HL-60 (cell line): ENCODE data around the gene ABI3BP.

Source experiments
- DNase-seq, 2 experiments: peaks; one replicate each; pipeline ENCODE4 v3.0.0-alpha.2; 2010 to 2020; ENCODE audit warnings: low read depth in 1 of 2, low spot score in 1 of 2
- H3K27ac ChIP-seq: fragments of 250-450 bp; sonication (Bioruptor Pico); replicated peaks from 2 replicates; pipeline ENCODE4 v1.5.1; 2020; ENCODE audit warnings: mild to moderate bottlenecking, moderate library complexity
- H3K27me3 ChIP-seq: fragments of 250-450 bp; sonication (Bioruptor Pico); 2 replicates; pipeline ENCODE4 v1.5.1; 2021; ENCODE audit warnings: mild to moderate bottlenecking, moderate library complexity; ENCODE audit not compliant: insufficient read depth, poor library complexity, severe bottlenecking
- H3K4me3 ChIP-seq: replicated peaks from 2 replicates; pipeline ENCODE4 v1.5.1; 2011; ENCODE audit warnings: mild to moderate bottlenecking, control low read depth, low read length; ENCODE audit not compliant: insufficient read depth
- GABPA ChIP-seq: IDR thresholded peaks from 2 replicates; pipeline ENCODE4 v1.6.1; 2012; ENCODE audit warnings: low read depth
- POLR2AphosphoS5 ChIP-seq: IDR thresholded peaks from 2 replicates; pipeline ENCODE4 v1.6.1; 2012; ENCODE audit warnings: low read depth
- REST ChIP-seq: IDR thresholded peaks from 2 replicates; pipeline ENCODE4 v1.6.1; 2012; ENCODE audit warnings: low read depth; ENCODE audit not compliant: insufficient replicate concordance
- SPI1 ChIP-seq: IDR thresholded peaks from 2 replicates; pipeline ENCODE4 v1.6.1; 2012; ENCODE audit warnings: low read depth, mild to moderate bottlenecking, borderline replicate concordance
- TF ChIP-seq, protein P1 (sequence below): IDR thresholded peaks from one replicate; pipeline ENCODE4 v1.5.1; 2011; ENCODE audit warnings: low read length, control low read depth, inconsistent platforms; ENCODE audit not compliant: insufficient read depth

The ABI3BP gene

GRCh38 chr3:100708644-100708988 lies 284.6 kb downstream of the ABI3BP start:
- TF ChIP-seq, protein P1, sequence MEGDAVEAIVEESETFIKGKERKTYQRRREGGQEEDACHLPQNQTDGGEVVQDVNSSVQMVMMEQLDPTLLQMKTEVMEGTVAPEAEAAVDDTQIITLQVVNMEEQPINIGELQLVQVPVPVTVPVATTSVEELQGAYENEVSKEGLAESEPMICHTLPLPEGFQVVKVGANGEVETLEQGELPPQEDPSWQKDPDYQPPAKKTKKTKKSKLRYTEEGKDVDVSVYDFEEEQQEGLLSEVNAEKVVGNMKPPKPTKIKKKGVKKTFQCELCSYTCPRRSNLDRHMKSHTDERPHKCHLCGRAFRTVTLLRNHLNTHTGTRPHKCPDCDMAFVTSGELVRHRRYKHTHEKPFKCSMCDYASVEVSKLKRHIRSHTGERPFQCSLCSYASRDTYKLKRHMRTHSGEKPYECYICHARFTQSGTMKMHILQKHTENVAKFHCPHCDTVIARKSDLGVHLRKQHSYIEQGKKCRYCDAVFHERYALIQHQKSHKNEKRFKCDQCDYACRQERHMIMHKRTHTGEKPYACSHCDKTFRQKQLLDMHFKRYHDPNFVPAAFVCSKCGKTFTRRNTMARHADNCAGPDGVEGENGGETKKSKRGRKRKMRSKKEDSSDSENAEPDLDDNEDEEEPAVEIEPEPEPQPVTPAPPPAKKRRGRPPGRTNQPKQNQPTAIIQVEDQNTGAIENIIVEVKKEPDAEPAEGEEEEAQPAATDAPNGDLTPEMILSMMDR, result no peak
- TF ChIP-seq POLR2AphosphoS5, result no peak
- no peak for TF ChIP-seq SPI1
- Histone ChIP-seq H3K27ac (peak overlapping the region; percentile 84), H3K27me3 (no peaks in the 10 kb centered on the region), H3K4me3 (peak overlapping the region; percentile 34)
- no peak for DNase-seq

- H3K27me3 ChIP-seq, result no peaks in the 10 kb centered on the region
- H3K4me3 ChIP-seq, result no peak overlapping the region
- DNase-seq, result no peak
- no peak for TF ChIP-seq GABPA
- TF ChIP-seq SPI1, result no peak
- TF ChIP-seq POLR2AphosphoS5, result no peak
- TF ChIP-seq, protein P1, result no peak
- TF ChIP-seq REST, result no peak
- H3K27ac ChIP-seq, result no peak overlapping the region
These were observed 286.9 kb downstream of the ABI3BP start for GRCh38 chr3:100706365-100706764.

- no peak for TF ChIP-seq POLR2AphosphoS5
- no peak for TF ChIP-seq GABPA
- TF ChIP-seq, protein P1, result no peak
- no peak for TF ChIP-seq SPI1
- no peak for TF ChIP-seq REST
- no peak overlapping the region for H3K4me3 ChIP-seq
- no peaks in the 10 kb centered on the region for H3K27me3 ChIP-seq
- no peak for DNase-seq
- no peak overlapping the region for H3K27ac ChIP-seq
These were observed 289.4 kb downstream of the ABI3BP start for GRCh38 chr3:100703865-100704264.

- no peak overlapping the region for H3K4me3 ChIP-seq
- H3K27ac ChIP-seq, result no peak overlapping the region
- TF ChIP-seq REST (no peak), POLR2AphosphoS5 (no peak), GABPA (no peak), SPI1 (no peak)
- TF ChIP-seq, protein P1, result no peak
- DNase-seq, result no peak
- no peaks in the 10 kb centered on the region for H3K27me3 ChIP-seq
These were observed 290.3 kb downstream of the ABI3BP start for GRCh38 chr3:100702980-100703345.
